HepG2 (cell line): Measurements from ENCODE around the gene ALDOA. TPM values are rescaled to one million over a fixed set of nuclear protein-coding genes. Genes with fewer than 3 reads are reported as not detected.
A peak's percentile ranks its signal among the peaks of the same experiment; 100 is the strongest.

Experiments
- ARID2 ChIP-seq: sonication (generic); formaldehyde crosslinking; IDR thresholded peaks from 2 replicates; pipeline ENCODE4 v1.8.1; 2022; ENCODE audit warnings: mild to moderate bottlenecking, missing genetic modification reagents, borderline replicate concordance
- GTF2F1 ChIP-seq: fragments of 150-350 bp; IDR thresholded peaks from 2 replicates; pipeline ENCODE4 v1.6.1; 2014; ENCODE audit warnings: low read length
- HNRNPK ChIP-seq: fragments of 200-400 bp; formaldehyde crosslinking; IDR thresholded peaks from 2 replicates; pipeline ENCODE4 v1.6.1; 2018; ENCODE audit warnings: low read length, low read depth, moderate library complexity, mild to moderate bottlenecking; ENCODE audit not compliant: poor library complexity, severe bottlenecking
- NONO ChIP-seq, 2 experiments: fragments of 450-650 bp in 1 of 2; sonication (generic) in 1 of 2; formaldehyde crosslinking in 1 of 2; IDR thresholded peaks in 1 of 2; conservative IDR thresholded peaks in 1 of 2; 2 replicates each; pipeline versions ENCODE4 v1.6.1 to v1.8.0; 2017 to 2022; ENCODE audit warnings: mild to moderate bottlenecking in 1 of 2, missing genetic modification reagents in 1 of 2, moderate library complexity in 1 of 2
- ONECUT2 ChIP-seq: sonication (generic); formaldehyde crosslinking; IDR thresholded peaks from 2 replicates; pipeline ENCODE4 v1.4.0; 2020; ENCODE audit warnings: missing genetic modification reagents
- REPIN1 ChIP-seq: sonication (generic); formaldehyde crosslinking; IDR thresholded peaks from 2 replicates; pipeline ENCODE4 v1.8.0; 2022; ENCODE audit warnings: missing genetic modification reagents, low read depth, mild to moderate bottlenecking, borderline replicate concordance
- TAF1 ChIP-seq: sonication (generic); formaldehyde crosslinking; IDR thresholded peaks from 2 replicates; pipeline ENCODE4 v1.4.0; 2020; ENCODE audit warnings: missing genetic modification reagents
- TAF15 ChIP-seq: fragments of 200-400 bp; formaldehyde crosslinking; IDR thresholded peaks from one replicate; pipeline ENCODE4 v1.6.1; 2018; ENCODE audit warnings: mild to moderate bottlenecking, low read depth, low read length; ENCODE audit not compliant: poor library complexity, severe bottlenecking
- ZBTB7A ChIP-seq: sonication (generic); formaldehyde crosslinking; IDR thresholded peaks from 2 replicates; pipeline ENCODE4 v1.8.0; 2022; ENCODE audit warnings: mild to moderate bottlenecking, missing genetic modification reagents
- ZKSCAN8 ChIP-seq: IDR thresholded peaks from 2 replicates; pipeline ENCODE4 v1.6.1; 2016; ENCODE audit warnings: borderline replicate concordance, missing genetic modification reagents, missing compliant biosample characterization
- ZNF232 ChIP-seq: sonication (generic); formaldehyde crosslinking; IDR thresholded peaks from 2 replicates; pipeline ENCODE4 v1.4.0; 2020; ENCODE audit warnings: missing genetic modification reagents, borderline replicate concordance
- ZNF33B ChIP-seq: sonication (generic); formaldehyde crosslinking; IDR thresholded peaks from 2 replicates; pipeline ENCODE4 v1.5.1; 2020; ENCODE audit warnings: mild to moderate bottlenecking, missing genetic modification reagents
- ZNF530 ChIP-seq: sonication (generic); formaldehyde crosslinking; IDR thresholded peaks from 2 replicates; pipeline ENCODE4 v1.5.0; 2020; ENCODE audit warnings: low read depth, mild to moderate bottlenecking, missing genetic modification reagents
- ZNF605 ChIP-seq: sonication (generic); formaldehyde crosslinking; IDR thresholded peaks from 2 replicates; pipeline ENCODE4 v1.8.0; 2022; ENCODE audit warnings: mild to moderate bottlenecking, missing genetic modification reagents
- ZNF839 ChIP-seq: sonication (generic); formaldehyde crosslinking; IDR thresholded peaks from 2 replicates; pipeline ENCODE4 v1.4.0; 2020; ENCODE audit warnings: missing genetic modification reagents, mild to moderate bottlenecking, borderline replicate concordance
- polyA plus RNA-seq, 8 experiments: library from polyadenylated mRNA; depleted of rRNA in 3 of 8; stranded (reverse) in 7 of 8; unstranded in 1 of 8; fragments of >200 nt; fragmentation: Illumina TruSeq in 4 of 8; extraction: Trizol in 4 of 8; gene quantifications; 2 replicates each; pipeline versions ENCODE4 v1.2.1 to v1.2.3, GENCODE V29; 2011 to 2016; ENCODE audit warnings: low read depth in 4 of 8, missing spikeins in 1 of 8, mixed read lengths in 1 of 8; ENCODE audit not compliant: insufficient read depth in 1 of 8
- total RNA-seq, 5 experiments: library from RNA; depleted of rRNA; stranded (reverse); fragments of >200 nt; fragmentation: Illumina TruSeq; extraction: Trizol; gene quantifications; 2 replicates each; pipeline ENCODE4 v1.2.3, GENCODE V29; 2016; ENCODE audit warnings: low read depth in 1 of 5
- TF ChIP-seq, protein P1 (sequence below): sonication (generic); formaldehyde crosslinking; conservative IDR thresholded peaks from 2 replicates; pipeline ENCODE4 v1.8.1; 2023; ENCODE audit warnings: missing genetic modification reagents
- TF ChIP-seq, protein P2 (sequence below): sonication (generic); formaldehyde crosslinking; conservative IDR thresholded peaks from 2 replicates; pipeline ENCODE4 v1.4.0; 2020; ENCODE audit warnings: mild to moderate bottlenecking, missing genetic modification reagents, moderate library complexity
- TF ChIP-seq, protein P3 (sequence below): IDR thresholded peaks from 2 replicates; pipeline ENCODE4 v1.6.1; 2016; ENCODE audit warnings: missing compliant biosample characterization, missing genetic modification reagents, borderline replicate concordance
- TF ChIP-seq, protein P4 (sequence below): sonication (generic); formaldehyde crosslinking; IDR thresholded peaks from 2 replicates; pipeline ENCODE4 v1.8.0; 2023; ENCODE audit warnings: mild to moderate bottlenecking, missing genetic modification reagents
- TF ChIP-seq, protein P5 (sequence below): IDR thresholded peaks from 2 replicates; pipeline ENCODE4 v1.6.1; 2018; ENCODE audit warnings: missing genetic modification reagents

Gene ALDOA
- total and polyA plus RNA-seq, 2 of the 13 experiments (the other 11 are each of a cell fraction or from before 2014, with no cell fraction given) = 925 to 1,884 TPM

DNA sequence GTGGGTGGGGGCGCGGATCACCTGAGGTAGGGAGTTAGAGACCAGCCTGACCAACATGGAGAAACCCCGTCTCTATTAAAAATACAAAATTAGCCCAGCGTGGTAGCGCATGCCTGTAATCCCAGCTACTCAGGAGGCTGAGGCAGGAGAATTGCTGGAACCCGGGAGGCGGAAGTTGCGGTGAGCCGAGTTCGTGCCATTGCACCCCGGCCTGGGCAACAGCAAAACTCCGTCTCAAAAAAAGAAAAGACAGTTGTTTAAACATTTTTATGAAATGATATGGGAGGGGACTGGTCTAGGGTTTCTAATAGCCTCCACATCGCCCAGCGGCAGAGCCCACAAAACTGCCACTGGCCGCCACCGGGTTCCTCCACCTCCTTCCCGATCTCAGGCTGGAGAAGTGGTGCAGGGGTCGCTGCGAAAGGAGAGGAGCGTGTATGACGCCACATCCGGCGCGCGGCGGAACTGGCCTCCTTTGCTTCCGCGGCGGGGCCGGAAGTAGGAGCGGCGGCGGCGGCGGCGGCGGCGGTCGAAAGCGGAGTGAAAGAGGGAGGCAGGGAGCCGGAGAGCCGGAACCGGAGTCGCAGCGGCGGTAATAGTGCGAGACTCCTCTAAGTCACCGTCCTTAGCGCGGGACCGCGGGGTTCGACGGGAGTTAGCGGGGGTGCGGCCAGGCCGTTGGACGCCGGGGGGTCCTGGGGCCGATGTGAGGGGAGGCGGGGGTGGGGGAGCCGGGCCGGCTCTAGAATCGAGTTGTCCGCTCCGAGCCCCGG is 10.1 kb downstream of the ALDOA start, which contains the start of gene PPP4C (continued):
- TF ChIP-seq TAF15 (no peak), NONO (IDR thresholded peaks at IDR 0.05) (no peak), NONO (CRISPR knock-in tag; conservative IDR thresholded peaks at IDR 0.05) (peak; percentile 93), ONECUT2 (CRISPR knock-in tag) (no peak), TAF1 (CRISPR knock-in tag) (peak; percentile 90), ZBTB7A (CRISPR knock-in tag) (no peak; the same call in 1 of the 2 replicates), REPIN1 (CRISPR knock-in tag) (peak; percentile 88), GTF2F1 (0 out of 2 replicates have a peak, but pooled peaks have one; percentile 59), ZNF530 (no peak), ZNF33B (CRISPR knock-in tag) (no peak), ZNF605 (CRISPR knock-in tag) (no peak; the same call in 1 of the 2 replicates), ZNF839 (CRISPR knock-in tag) (no peak), HNRNPK (peak; percentile 62), ZNF232 (CRISPR knock-in tag) (no peak), ARID2 (CRISPR knock-in tag) (no peak), ZKSCAN8 (CRISPR knock-in tag) (no peak)
- TF ChIP-seq, protein P1, sequence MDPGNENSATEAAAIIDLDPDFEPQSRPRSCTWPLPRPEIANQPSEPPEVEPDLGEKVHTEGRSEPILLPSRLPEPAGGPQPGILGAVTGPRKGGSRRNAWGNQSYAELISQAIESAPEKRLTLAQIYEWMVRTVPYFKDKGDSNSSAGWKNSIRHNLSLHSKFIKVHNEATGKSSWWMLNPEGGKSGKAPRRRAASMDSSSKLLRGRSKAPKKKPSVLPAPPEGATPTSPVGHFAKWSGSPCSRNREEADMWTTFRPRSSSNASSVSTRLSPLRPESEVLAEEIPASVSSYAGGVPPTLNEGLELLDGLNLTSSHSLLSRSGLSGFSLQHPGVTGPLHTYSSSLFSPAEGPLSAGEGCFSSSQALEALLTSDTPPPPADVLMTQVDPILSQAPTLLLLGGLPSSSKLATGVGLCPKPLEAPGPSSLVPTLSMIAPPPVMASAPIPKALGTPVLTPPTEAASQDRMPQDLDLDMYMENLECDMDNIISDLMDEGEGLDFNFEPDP = no peak
- TF ChIP-seq, protein P2, sequence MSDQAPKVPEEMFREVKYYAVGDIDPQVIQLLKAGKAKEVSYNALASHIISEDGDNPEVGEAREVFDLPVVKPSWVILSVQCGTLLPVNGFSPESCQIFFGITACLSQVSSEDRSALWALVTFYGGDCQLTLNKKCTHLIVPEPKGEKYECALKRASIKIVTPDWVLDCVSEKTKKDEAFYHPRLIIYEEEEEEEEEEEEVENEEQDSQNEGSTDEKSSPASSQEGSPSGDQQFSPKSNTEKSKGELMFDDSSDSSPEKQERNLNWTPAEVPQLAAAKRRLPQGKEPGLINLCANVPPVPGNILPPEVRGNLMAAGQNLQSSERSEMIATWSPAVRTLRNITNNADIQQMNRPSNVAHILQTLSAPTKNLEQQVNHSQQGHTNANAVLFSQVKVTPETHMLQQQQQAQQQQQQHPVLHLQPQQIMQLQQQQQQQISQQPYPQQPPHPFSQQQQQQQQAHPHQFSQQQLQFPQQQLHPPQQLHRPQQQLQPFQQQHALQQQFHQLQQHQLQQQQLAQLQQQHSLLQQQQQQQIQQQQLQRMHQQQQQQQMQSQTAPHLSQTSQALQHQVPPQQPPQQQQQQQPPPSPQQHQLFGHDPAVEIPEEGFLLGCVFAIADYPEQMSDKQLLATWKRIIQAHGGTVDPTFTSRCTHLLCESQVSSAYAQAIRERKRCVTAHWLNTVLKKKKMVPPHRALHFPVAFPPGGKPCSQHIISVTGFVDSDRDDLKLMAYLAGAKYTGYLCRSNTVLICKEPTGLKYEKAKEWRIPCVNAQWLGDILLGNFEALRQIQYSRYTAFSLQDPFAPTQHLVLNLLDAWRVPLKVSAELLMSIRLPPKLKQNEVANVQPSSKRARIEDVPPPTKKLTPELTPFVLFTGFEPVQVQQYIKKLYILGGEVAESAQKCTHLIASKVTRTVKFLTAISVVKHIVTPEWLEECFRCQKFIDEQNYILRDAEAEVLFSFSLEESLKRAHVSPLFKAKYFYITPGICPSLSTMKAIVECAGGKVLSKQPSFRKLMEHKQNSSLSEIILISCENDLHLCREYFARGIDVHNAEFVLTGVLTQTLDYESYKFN (CRISPR knock-in tag) = 0 out of 2 replicates have a peak, but pooled peaks have one; percentile 21
- TF ChIP-seq, protein P3, sequence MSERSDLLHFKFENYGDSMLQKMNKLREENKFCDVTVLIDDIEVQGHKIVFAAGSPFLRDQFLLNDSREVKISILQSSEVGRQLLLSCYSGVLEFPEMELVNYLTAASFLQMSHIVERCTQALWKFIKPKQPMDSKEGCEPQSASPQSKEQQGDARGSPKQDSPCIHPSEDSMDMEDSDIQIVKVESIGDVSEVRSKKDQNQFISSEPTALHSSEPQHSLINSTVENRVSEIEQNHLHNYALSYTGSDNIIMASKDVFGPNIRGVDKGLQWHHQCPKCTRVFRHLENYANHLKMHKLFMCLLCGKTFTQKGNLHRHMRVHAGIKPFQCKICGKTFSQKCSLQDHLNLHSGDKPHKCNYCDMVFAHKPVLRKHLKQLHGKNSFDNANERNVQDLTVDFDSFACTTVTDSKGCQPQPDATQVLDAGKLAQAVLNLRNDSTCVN (CRISPR knock-in tag) = no peak
- TF ChIP-seq, protein P4, sequence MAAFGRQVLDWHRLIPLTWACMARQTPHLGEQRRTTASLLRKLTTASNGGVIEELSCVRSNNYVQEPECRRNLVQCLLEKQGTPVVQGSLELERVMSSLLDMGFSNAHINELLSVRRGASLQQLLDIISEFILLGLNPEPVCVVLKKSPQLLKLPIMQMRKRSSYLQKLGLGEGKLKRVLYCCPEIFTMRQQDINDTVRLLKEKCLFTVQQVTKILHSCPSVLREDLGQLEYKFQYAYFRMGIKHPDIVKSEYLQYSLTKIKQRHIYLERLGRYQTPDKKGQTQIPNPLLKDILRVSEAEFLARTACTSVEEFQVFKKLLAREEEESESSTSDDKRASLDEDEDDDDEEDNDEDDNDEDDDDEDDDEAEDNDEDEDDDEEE = peak; percentile 86
- TF ChIP-seq, protein P5, sequence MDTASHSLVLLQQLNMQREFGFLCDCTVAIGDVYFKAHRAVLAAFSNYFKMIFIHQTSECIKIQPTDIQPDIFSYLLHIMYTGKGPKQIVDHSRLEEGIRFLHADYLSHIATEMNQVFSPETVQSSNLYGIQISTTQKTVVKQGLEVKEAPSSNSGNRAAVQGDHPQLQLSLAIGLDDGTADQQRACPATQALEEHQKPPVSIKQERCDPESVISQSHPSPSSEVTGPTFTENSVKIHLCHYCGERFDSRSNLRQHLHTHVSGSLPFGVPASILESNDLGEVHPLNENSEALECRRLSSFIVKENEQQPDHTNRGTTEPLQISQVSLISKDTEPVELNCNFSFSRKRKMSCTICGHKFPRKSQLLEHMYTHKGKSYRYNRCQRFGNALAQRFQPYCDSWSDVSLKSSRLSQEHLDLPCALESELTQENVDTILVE (CRISPR knock-in tag) = no peak; the same call in 1 of the 2 replicates
